Body of pancreas (tissue), 4 donors: ENCODE results near the gene MILR1.

Source experiments
- POLR2A ChIP-seq, 3 donors: fragments of 450-650 bp; IDR thresholded peaks; one replicate each; pipeline ENCODE4 v1.6.1; 2016; ENCODE audit warnings: antibody characterized with exemption in 3 of 3, mild to moderate bottlenecking in 2 of 3
- TF ChIP-seq, protein P1 (sequence below), 7 experiments: fragments of 450-650 bp in 4 of 7; fragments of 200-600 bp in 3 of 7; sonication (generic) in 3 of 7; IDR thresholded peaks; one replicate each; pipeline ENCODE4 v1.5.1; 2016 to 2019; ENCODE audit warnings: antibody characterized with exemption in 7 of 7

DNA sequence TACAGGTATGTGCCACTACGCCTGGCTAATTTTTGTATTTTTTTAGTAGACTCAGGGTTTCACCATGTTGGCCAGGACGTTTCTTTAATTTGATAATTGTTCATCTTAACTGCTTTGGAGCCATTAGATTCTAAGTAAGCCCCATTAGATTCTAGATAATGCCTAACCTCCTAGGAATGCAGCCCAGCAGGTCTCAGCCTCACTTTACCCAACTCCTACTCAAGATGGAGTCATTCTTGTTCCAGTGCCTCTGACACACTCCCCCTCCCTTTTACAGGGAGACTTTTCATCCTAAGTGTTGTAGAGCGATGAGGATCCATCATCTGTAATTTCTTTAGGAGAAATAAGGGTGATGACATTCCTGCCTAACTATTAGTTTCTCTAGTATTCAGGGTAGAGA is 23.7 kb upstream of the MILR1 start:
- TF ChIP-seq, protein P1, sequence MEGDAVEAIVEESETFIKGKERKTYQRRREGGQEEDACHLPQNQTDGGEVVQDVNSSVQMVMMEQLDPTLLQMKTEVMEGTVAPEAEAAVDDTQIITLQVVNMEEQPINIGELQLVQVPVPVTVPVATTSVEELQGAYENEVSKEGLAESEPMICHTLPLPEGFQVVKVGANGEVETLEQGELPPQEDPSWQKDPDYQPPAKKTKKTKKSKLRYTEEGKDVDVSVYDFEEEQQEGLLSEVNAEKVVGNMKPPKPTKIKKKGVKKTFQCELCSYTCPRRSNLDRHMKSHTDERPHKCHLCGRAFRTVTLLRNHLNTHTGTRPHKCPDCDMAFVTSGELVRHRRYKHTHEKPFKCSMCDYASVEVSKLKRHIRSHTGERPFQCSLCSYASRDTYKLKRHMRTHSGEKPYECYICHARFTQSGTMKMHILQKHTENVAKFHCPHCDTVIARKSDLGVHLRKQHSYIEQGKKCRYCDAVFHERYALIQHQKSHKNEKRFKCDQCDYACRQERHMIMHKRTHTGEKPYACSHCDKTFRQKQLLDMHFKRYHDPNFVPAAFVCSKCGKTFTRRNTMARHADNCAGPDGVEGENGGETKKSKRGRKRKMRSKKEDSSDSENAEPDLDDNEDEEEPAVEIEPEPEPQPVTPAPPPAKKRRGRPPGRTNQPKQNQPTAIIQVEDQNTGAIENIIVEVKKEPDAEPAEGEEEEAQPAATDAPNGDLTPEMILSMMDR (IDR thresholded peaks at IDR 0.05) = no peak
- no peak for TF ChIP-seq POLR2A (IDR thresholded peaks at IDR 0.05)
